BJ (cell line): Measurements from ENCODE around the gene CLTRN. TPM values are rescaled to one million over a fixed set of nuclear protein-coding genes. Genes with fewer than 3 reads are reported as not detected.

Experiments used
- CTCF ChIA-PET: fragments of 350-600 bp; formaldehyde crosslinking; extraction: SDS; loops from one replicate; lab custom pipeline; 2021; ENCODE audit warnings: antibody characterized with exemption, inconsistent platforms; lab: Yijun Ruan, JAX
- POLR2A ChIA-PET: fragments of 300-600 bp; sonication (Branson Sonifier 250); formaldehyde crosslinking; extraction: SDS; loops from one replicate; lab custom pipeline; 2021; ENCODE audit warnings: antibody characterized with exemption; lab: Charles Lee
- DNase-seq: peaks from one replicate; pipeline ENCODE4 v3.0.0-alpha.2; 2011; ENCODE audit warnings: low read depth
- H3K27me3 ChIP-seq: 2 replicates; pipeline ENCODE4 v1.6.0; 2011; ENCODE audit warnings: low read length; ENCODE audit not compliant: control insufficient read depth, insufficient read depth
- H3K36me3 ChIP-seq: 2 replicates; pipeline ENCODE4 v1.5.1; 2011; ENCODE audit warnings: low read length; ENCODE audit not compliant: control insufficient read depth, insufficient read depth
- H3K4me3 ChIP-seq: 2 replicates; pipeline ENCODE4 v1.5.1; 2011; ENCODE audit warnings: low read depth, mild to moderate bottlenecking, control low read depth, low read length
- CTCF ChIP-seq: IDR thresholded peaks from 2 replicates; pipeline ENCODE4 v1.5.1; 2011; ENCODE audit warnings: low read depth, mild to moderate bottlenecking, control low read depth, inconsistent platforms, low read length, moderate library complexity; ENCODE audit not compliant: insufficient read depth
- polyA plus RNA-seq: library from polyadenylated mRNA; depleted of rRNA; stranded (reverse); fragments of >200 nt; gene quantifications from 2 replicates; pipeline ENCODE4 v1.2.3, GENCODE V29; 2011; rRNA removed

Gene CLTRN
- polyA plus RNA-seq, 1 experiment = 0.15 TPM

GRCh38 chrX:15579778-15580747, 84.5 kb downstream of the CLTRN start:
- TF ChIP-seq CTCF = no peak
- Histone ChIP-seq H3K27me3 (no peaks in the 10 kb centered on the region), H3K36me3 (no peaks in the 10 kb centered on the region), H3K4me3 (no peak overlapping the region)
- DNase-seq = no peak
- POLR2A ChIA-PET = no interaction called here
- CTCF ChIA-PET = interaction anchor here (0.6 kb wide), 1 partner anchor 15 kb away, joined by 3 read pairs; no protein-coding TSS in a partner anchor

Other genes starting within 250 kb of the CLTRN start
- 11.7 and 16.8 TPM in 2 replicates for gene PIR, start 171.5 kb downstream of the CLTRN start, polyA plus RNA-seq
- gene BMX, start 164.0 kb downstream of the CLTRN start, polyA plus RNA-seq = not detected in 2 replicates
- not detected in 2 replicates for gene ACE2, start 63.8 kb downstream of the CLTRN start, polyA plus RNA-seq
- gene CA5B, start 73.5 kb upstream of the CLTRN start, polyA plus RNA-seq = 7.4 and 8.6 TPM in 2 replicates
- 2.9 and 5.1 TPM in 2 replicates for gene ZRSR2, start 125.7 kb upstream of the CLTRN start, polyA plus RNA-seq
- gene AP1S2, start 190.0 kb upstream of the CLTRN start, polyA plus RNA-seq = 14.8 and 32.5 TPM in 2 replicates